Stimulated activated CD4-positive, alpha-beta T cell treated with anti-CD3 and anti-CD28 coated beads, Interleukin-1b, Interleukin-23, amount 100 ng/mL, for 48 hours (primary cell): ENCODE measurements around the gene TLR9.
A peak's percentile ranks its signal among the peaks of the same experiment; 100 is the strongest.

Source experiments
- DNase-seq: peaks from one replicate; pipeline ENCODE4 v3.0.0-alpha.2; 2020

TLR9 gene

GRCh38 chr3:52232279-52233107 lies 7.0 kb upstream of the TLR9 start:
- peak; percentile 46 for DNase-seq

GRCh38 chr3:52231502-52232278 lies 6.2 kb upstream of the TLR9 start:
- peak; percentile 84 for DNase-seq

GRCh38 chr3:52230889-52231499 lies 5.5 kb upstream of the TLR9 start:
- DNase-seq: no peak

GRCh38 chr3:52230461-52230860 lies 5.0 kb upstream of the TLR9 start:
- DNase-seq: no peak

GRCh38 chr3:52229656-52230055 lies 4.2 kb upstream of the TLR9 start:
- no peak for DNase-seq

- no peak for DNase-seq
These were observed 3.4 kb upstream of the TLR9 start for GRCh38 chr3:52228751-52229291.

- DNase-seq: no peak
These were observed 2.8 kb upstream of the TLR9 start for GRCh38 chr3:52228266-52228665.

GRCh38 chr3:52227766-52228165 lies 2.3 kb upstream of the TLR9 start:
- DNase-seq: no peak

- no peak for DNase-seq
These were observed 1.7 kb upstream of the TLR9 start for GRCh38 chr3:52227117-52227516.

- no peak for DNase-seq
These were observed 878 bp upstream of the TLR9 start for GRCh38 chr3:52226229-52226817.

GRCh38 chr3:52223449-52224408 lies 1.7 kb downstream of the TLR9 start:
- DNase-seq: no peak

- no peak for DNase-seq
These were observed 2.9 kb downstream of the TLR9 start for GRCh38 chr3:52222319-52223221.

GRCh38 chr3:52221563-52222318 lies 3.7 kb downstream of the TLR9 start:
- peak; percentile 49 for DNase-seq

GRCh38 chr3:52221141-52221562 lies 4.3 kb downstream of the TLR9 start:
- DNase-seq: no peak

GRCh38 chr3:52220380-52221026 lies 4.9 kb downstream of the TLR9 start:
- peak; percentile 88 for DNase-seq

- no peak for DNase-seq
These were observed 6.4 kb downstream of the TLR9 start for GRCh38 chr3:52218937-52219650.

GRCh38 chr3:52218454-52218853 lies 7.0 kb downstream of the TLR9 start:
- no peak for DNase-seq

- DNase-seq: no peak
These were observed 7.4 kb downstream of the TLR9 start for GRCh38 chr3:52218026-52218425.

- DNase-seq: no peak
These were observed 8.0 kb downstream of the TLR9 start for GRCh38 chr3:52217409-52217805.
